Activated T-helper 17 cell treated with anti-CD3 and anti-CD28 coated beads, Interleukin-2, amount 50 U/mL, for 72 hours (primary cell): ENCODE results near the gene NPAS3. TPM values are rescaled to one million over a fixed set of nuclear protein-coding genes. Genes with fewer than 3 reads are reported as not detected.
A peak's percentile ranks its signal among the peaks of the same experiment; 100 is the strongest.

Experiments used
- ATAC-seq: fragments of 150-1000 bp; cut with Tn5 transposase; replicated peaks from 2 replicates; pipeline ENCODE4 v1.10.0; 2021; ENCODE audit warnings: mild to moderate bottlenecking, moderate library complexity
- H3K27ac Mint-ChIP-seq: one replicate; pipeline ENCODE4 v1.8.0; 2022; ENCODE audit warnings: mixed read lengths
- H3K27me3 Mint-ChIP-seq: one replicate; pipeline ENCODE4 v1.8.0; 2022; ENCODE audit warnings: mixed read lengths
- H3K36me3 Mint-ChIP-seq: one replicate; pipeline ENCODE4 v1.8.0; 2022; ENCODE audit warnings: low read depth, mild to moderate bottlenecking, mixed read lengths
- H3K4me1 Mint-ChIP-seq: one replicate; pipeline ENCODE4 v1.8.0; 2022; ENCODE audit warnings: mixed read lengths
- H3K4me3 Mint-ChIP-seq: one replicate; pipeline ENCODE4 v1.8.0; 2022; ENCODE audit warnings: mild to moderate bottlenecking, mixed read lengths
- H3K9me3 Mint-ChIP-seq: one replicate; pipeline ENCODE4 v1.8.0; 2022; ENCODE audit warnings: mixed read lengths
- total RNA-seq, 2 donors: library from RNA; stranded (reverse); gene quantifications; one replicate each; pipeline ENCODE4 v1.2.3, GENCODE V29; 2022

The NPAS3 gene
- total RNA-seq, 2 donors from 2014 or later = not detected

DNA sequence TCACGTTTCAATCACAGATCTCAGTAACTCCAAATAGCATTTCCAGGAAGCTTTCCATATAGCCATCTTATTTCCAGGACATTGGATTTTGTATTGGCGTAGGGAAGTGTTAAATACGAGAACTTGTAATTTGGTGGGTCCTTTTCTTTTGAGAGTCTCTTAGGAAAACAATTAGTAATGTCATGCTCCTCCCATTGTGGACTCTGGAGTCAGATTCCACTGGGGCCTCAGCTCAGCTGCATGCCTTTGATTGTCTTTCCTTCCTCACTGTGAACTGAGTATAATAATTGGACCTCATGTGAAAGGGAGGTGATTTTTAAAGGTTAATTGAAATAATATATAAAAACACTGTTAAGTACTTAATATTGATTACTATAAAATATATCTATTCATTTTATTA is 462.6 kb downstream of the NPAS3 start:
- Mint-ChIP-seq H3K27me3 (no peaks in the 10 kb centered on the region), H3K27ac (no peak overlapping the region), H3K4me3 (no peak overlapping the region), H3K36me3 (no peaks in the 10 kb centered on the region), H3K4me1 (no peaks in the 10 kb centered on the region), H3K9me3 (peaks cover 7% of the 10 kb centered on the region)
- ATAC-seq = no peak

DNA sequence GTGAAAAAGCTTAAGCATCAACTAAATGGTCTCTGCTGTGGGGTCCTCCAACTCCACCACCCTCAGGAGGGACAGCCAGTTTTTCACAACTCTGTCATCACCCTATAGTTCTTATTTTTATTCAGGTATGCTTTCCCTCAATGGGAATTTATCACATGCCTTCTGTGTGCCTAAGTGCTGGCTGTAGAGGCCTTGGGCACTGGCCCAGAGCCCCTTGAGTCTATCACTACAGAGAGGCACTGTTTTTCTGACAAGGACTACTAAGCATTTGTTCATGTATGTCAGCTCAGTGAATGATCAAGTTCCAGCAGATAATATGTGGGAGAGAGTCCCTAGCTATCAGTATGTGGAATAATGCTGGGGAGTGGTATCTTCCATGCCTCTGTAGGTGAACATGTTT is 463.9 kb downstream of the NPAS3 start:
- no peaks in the 10 kb centered on the region for H3K4me1 Mint-ChIP-seq
- H3K27ac Mint-ChIP-seq = no peak overlapping the region
- ATAC-seq = no peak
- peaks cover 7% of the 10 kb centered on the region for H3K9me3 Mint-ChIP-seq
- no peak overlapping the region for H3K4me3 Mint-ChIP-seq
- H3K36me3 Mint-ChIP-seq = no peaks in the 10 kb centered on the region
- peaks cover 2% of the 10 kb centered on the region for H3K27me3 Mint-ChIP-seq

DNA sequence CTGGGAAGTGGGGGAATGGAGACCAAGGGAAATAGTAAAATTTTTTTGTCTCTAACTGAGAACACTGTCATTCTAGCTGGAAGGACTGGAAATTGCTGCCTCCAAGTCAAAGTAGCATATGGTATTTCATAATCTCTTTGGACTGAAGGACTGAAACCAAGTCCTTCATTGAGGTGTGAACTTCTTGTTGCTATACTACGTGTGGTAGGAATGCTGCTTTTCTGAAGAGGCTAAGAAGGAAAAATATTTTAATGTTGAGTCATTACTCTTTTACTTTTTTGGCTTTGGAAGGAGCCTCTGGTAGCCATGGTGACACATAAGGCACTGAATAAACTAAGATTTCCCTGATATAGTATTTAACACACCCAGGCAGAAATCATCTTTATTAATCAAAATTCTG is 465.4 kb downstream of the NPAS3 start:
- no peaks in the 10 kb centered on the region for H3K36me3 Mint-ChIP-seq
- H3K4me3 Mint-ChIP-seq = no peak overlapping the region
- peaks cover 7% of the 10 kb centered on the region for H3K9me3 Mint-ChIP-seq
- peaks cover 8% of the 10 kb centered on the region for H3K27me3 Mint-ChIP-seq
- no peak for ATAC-seq
- H3K4me1 Mint-ChIP-seq = no peaks in the 10 kb centered on the region
- H3K27ac Mint-ChIP-seq = no peak overlapping the region

DNA sequence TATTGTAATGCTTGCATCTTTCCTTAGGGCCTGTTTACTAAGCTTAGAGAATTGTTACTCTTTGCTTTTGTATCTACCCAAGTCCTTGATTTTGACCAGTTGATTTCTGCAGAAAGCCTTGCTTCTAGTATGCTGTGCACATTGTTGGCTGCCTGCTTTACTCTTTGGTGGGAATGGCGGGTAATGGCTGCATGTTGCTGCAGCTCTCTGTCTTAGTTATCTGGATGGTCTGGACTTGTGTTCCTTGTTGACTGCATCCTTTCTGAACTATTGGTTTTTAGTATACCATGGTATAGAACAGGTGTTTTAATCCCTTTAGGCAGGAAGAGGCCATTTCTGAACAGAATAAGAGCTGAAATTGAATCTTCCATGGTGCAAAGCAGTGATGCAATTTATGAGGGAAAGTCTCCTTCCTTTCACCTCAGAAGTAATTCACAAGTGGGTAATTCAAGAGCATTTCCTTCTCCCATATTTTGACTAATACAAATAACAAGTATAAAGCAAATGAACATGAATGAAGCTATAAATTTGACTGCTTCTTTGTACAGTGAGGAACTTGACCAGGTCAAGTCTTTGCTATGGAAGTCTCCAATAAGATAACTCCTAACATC is 466.4 kb downstream of the NPAS3 start:
- H3K9me3 Mint-ChIP-seq = peaks cover 7% of the 10 kb centered on the region
- H3K27ac Mint-ChIP-seq = no peak overlapping the region
- no peaks in the 10 kb centered on the region for H3K36me3 Mint-ChIP-seq
- H3K4me3 Mint-ChIP-seq = no peak overlapping the region
- peaks cover 8% of the 10 kb centered on the region for H3K27me3 Mint-ChIP-seq
- no peak for ATAC-seq
- H3K4me1 Mint-ChIP-seq = no peaks in the 10 kb centered on the region

DNA sequence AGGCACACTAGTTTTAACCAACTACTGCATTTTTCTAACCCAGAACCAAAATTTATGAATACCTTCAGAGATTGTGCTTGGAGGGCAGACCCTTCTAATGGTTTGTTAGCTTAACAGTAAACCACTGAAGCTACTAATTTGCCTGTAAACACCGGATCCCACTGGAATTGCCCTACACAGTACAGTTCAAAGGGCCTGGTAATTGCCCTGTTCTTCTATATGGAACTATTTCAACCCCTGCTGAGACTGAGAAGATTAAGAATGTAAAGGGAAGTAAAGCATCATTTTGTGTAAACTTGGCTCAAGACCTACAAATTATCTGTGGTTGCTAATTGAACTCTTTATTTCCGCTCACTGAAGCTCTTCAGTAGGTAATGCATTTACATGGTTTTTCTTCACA is 468.1 kb downstream of the NPAS3 start:
- Mint-ChIP-seq H3K27ac (no peak overlapping the region), H3K36me3 (no peaks in the 10 kb centered on the region), H3K4me1 (no peaks in the 10 kb centered on the region), H3K27me3 (peaks cover 12% of the 10 kb centered on the region), H3K9me3 (peaks cover 10% of the 10 kb centered on the region), H3K4me3 (no peak overlapping the region)
- ATAC-seq = no peak

DNA sequence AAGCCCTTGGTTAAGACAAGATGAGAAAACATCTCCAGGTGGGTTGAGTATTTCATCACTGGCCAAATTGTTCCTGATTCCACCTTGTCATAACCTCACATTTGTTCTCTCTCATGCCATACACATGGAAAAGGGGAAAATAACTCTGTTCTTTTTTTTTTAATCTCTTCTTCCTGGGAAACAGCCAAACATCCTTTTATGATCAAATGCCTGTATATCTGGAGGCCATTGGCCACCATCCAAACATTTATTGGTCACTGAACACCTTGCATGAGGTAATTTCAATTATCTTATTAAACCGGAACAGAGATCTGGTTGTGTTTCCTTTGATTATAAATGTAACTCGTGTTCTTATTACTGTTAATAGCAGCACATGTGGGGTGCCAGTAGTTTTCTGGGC is 469.6 kb downstream of the NPAS3 start:
- Mint-ChIP-seq H3K9me3 (peaks cover 11% of the 10 kb centered on the region), H3K36me3 (no peaks in the 10 kb centered on the region), H3K4me3 (no peak overlapping the region)

DNA sequence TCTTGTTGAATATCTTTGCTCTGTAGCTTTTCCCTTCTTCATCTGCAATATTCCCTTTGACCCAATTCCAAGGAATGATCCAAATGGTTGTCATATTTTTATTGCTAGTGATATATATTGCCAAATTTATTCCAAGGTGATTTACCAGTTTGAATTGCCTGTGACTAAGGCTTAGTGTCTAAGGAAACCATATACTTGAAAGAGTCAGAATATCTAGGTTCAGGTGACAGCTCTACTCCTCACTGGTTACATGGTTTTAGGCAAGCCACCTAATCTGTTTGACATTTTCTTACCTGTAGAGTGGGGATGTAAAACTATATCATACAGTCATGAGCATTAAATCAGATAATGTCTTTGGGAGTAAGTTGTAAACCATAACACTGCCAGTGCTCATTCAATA is 473.8 kb downstream of the NPAS3 start:
- Mint-ChIP-seq H3K27me3 (peaks cover 31% of the 10 kb centered on the region), H3K4me3 (no peak overlapping the region), H3K36me3 (no peaks in the 10 kb centered on the region), H3K27ac (no peak overlapping the region), H3K9me3 (peaks cover 4% of the 10 kb centered on the region), H3K4me1 (no peaks in the 10 kb centered on the region)
- no peak for ATAC-seq

More for the DNA sequence above, 469.6 kb downstream of the NPAS3 start:
- no peaks in the 10 kb centered on the region for H3K4me1 Mint-ChIP-seq
- ATAC-seq = no peak
- peaks cover 18% of the 10 kb centered on the region for H3K27me3 Mint-ChIP-seq
- no peak overlapping the region for H3K27ac Mint-ChIP-seq

DNA sequence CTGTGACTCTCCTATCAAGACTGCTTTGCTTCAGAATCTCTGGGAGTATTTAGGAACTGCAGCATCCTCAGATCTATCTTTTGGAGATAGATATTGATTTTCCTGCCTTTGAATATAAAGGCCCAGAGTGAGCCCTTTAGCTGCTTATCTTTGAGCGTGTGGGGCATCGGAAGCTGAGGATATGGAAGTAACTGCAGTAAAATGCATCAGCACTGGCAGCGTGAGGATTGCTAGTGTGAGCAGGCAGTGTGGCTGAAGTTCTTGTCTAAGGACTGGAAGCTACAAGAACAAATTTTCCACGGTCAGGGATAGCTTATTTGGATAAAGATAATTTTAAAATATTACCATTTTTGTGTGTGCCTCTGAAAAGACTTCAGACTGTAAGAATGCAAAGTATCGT is 474.7 kb downstream of the NPAS3 start:
- Mint-ChIP-seq H3K9me3 (peaks cover 4% of the 10 kb centered on the region), H3K27me3 (peaks cover 25% of the 10 kb centered on the region), H3K36me3 (no peaks in the 10 kb centered on the region), H3K4me3 (no peak overlapping the region), H3K27ac (no peak overlapping the region), H3K4me1 (no peaks in the 10 kb centered on the region)
- ATAC-seq = no peak

DNA sequence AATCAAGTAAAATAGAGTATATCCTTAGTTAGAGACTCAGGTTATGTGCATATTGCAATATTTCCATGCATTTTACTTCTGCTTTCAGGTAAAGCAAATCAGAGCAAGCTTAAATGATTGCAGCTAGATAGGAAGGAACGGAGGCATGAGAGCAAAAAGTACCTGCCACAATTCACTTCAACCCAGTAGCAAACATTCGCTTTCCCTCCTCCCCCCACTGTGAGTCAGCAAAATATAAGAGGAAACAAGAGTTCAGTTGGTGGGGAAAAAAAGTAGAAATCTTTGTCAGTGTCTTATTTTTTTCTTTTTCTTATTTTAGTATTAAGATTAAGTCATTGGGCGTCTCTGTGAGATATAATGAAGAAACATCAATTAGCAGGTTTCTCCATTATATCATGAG is 475.4 kb downstream of the NPAS3 start:
- no peak for ATAC-seq
- Mint-ChIP-seq H3K27me3 (peaks cover 25% of the 10 kb centered on the region), H3K27ac (no peak overlapping the region), H3K9me3 (peaks cover 4% of the 10 kb centered on the region), H3K4me3 (no peak overlapping the region), H3K4me1 (no peaks in the 10 kb centered on the region), H3K36me3 (no peaks in the 10 kb centered on the region)

DNA sequence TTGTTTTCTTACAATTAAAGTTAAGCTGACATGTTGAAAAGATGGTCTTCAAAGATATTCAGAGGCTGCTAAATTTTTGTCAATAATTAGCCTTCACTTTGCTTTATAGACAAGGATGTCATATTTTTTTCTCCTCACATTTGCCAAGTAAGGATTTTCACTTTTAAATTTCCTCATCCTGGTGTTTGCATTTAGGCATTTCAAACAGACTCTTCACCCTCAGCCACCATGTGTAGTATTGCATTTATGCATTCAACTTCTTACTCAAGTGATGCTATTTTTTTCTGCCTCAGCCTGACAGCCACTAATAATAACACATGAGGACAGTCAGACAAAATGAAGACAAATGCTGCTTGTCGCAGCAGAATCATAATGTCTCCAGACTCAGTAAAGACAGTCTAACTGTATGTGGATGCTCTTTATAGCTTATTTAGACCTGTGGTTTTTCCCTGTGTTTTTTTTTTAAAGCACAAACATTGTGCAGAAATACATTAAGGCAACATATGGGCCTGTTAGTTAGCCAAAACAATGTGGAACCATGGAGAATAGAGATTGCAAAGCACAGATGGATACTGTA is 481.5 kb downstream of the NPAS3 start:
- peaks cover 14% of the 10 kb centered on the region for H3K27me3 Mint-ChIP-seq
- no peak overlapping the region for H3K4me3 Mint-ChIP-seq
- no peaks in the 10 kb centered on the region for H3K4me1 Mint-ChIP-seq
- no peak overlapping the region for H3K27ac Mint-ChIP-seq
- no peak for ATAC-seq
- H3K36me3 Mint-ChIP-seq = no peaks in the 10 kb centered on the region
- no peaks in the 10 kb centered on the region for H3K9me3 Mint-ChIP-seq

DNA sequence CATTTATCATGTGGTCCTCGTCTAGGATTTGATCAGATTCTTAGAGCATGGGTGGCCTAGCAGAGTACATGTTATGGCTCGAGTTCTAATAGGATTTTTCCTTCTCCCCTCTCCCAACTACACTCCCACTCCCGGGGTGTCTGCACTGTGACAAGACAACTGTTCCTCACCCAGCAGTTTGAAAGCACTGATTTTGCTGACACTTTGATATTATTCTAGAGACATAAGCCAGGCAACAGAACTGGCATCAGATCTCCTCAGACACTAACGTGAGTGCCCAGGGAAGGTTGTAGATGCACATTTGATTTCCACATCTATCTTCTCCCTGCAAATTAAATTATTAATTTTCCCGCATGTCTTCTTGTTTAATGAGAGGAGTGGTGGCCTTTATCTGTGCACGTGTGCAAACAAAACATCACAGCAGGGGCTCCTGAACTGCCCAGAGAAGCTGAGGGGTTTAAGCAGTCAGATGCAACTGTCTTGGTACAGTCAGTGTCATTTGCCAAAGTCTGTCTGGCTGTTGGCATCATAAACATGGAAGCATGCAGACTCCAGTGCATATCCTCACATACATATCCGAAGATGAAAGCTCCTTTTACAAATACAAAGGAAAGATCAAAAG is 491.8 kb downstream of the NPAS3 start:
- no peaks in the 10 kb centered on the region for H3K27me3 Mint-ChIP-seq
- ATAC-seq = no peak
- H3K27ac Mint-ChIP-seq = no peak overlapping the region
- peaks cover 4% of the 10 kb centered on the region for H3K4me1 Mint-ChIP-seq
- H3K36me3 Mint-ChIP-seq = no peaks in the 10 kb centered on the region
- no peak overlapping the region for H3K4me3 Mint-ChIP-seq
- H3K9me3 Mint-ChIP-seq = no peaks in the 10 kb centered on the region

DNA sequence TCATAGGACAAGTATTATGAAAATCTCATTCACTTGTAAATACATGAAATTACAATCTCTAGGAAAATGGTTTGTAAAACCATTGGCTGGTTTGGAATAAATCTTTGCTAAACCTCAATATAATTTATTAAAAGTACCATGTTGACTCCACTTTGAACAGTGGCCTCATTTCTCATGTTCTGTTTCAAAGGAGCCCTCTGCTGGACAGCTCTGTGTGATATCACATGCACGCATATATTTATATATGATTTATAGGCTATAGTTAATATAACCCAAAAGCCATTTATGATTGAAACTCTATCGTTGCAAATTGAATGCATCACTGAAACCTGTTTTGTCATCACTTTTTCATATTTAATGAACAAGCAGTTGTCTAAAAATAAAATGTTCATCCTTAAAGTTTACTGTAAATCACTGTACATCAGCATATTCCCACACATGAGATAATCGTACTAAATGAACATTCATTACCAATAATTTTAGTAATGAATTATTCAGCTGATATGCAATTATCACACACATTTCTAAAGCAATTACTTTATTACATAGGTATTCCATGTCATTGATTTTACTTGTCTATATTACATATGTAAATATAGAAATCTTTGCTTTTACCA is 493.8 kb downstream of the NPAS3 start:
- Mint-ChIP-seq H3K27me3 (no peaks in the 10 kb centered on the region), H3K36me3 (no peaks in the 10 kb centered on the region), H3K4me3 (no peak overlapping the region), H3K27ac (no peak overlapping the region), H3K9me3 (no peaks in the 10 kb centered on the region), H3K4me1 (peaks cover 23% of the 10 kb centered on the region)
- no peak for ATAC-seq

DNA sequence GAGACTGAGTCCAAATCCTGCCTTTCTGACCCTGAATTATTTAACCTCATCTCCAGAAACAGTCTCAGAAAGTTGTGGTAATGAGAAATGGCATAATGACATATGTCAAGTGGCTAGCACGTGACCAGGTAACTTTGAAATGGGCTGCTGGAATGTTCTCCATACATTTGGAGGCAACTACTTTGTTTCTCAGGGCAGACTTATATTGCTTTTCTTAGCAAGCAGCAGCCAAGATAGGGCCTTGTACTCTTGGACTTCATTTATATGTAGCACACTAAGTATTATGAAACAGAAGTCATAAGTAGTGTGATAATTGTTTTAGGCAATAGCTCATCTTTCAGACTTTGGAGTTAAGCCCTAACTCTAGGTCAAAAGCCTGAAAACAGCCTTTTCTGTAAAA is 494.7 kb downstream of the NPAS3 start:
- Mint-ChIP-seq H3K36me3 (no peaks in the 10 kb centered on the region), H3K4me1 (peaks cover 23% of the 10 kb centered on the region)

DNA sequence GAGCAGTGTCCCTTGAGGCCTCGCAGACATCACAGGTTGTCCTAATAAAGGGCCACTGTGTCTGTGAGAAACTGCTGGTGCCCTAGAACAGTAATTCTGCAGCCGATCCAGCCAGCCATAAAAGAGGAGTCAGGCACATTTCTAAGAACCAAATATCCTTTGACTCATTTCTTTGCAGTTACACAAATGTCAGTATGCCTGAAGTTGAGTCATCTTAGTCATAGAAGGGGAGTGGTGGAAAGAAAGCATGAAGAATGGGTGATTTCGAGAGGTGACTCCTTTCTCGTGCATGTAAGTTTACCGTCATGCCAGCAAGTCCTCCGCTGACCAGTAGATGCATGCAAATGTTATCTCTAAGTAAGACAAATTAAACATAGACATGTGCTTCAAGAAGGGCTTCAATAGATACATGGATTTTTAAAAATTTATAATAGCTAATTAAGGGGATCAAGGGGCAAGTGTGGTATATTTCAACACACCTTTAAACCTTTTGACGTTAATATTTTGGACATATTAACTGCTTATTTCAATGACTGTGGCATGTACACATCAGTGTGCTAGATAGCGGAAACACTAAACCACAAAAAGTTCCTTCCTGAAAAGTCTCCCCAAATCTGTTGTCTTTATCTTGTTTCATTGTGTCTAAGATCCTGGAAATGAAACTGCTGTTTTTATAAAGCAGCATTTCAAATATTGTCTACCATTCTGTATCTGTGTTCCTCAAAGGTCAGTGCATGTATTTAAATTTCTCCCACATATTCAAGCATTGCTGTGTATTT is 497.4 kb downstream of the NPAS3 start:
- H3K36me3 Mint-ChIP-seq = no peaks in the 10 kb centered on the region
- peak overlapping the region; percentile 37 for H3K27ac Mint-ChIP-seq
- H3K4me3 Mint-ChIP-seq = peak overlapping the region; percentile 31
- peak; percentile 97 for ATAC-seq
- H3K9me3 Mint-ChIP-seq = no peaks in the 10 kb centered on the region
- peaks cover 23% of the 10 kb centered on the region for H3K4me1 Mint-ChIP-seq
- no peaks in the 10 kb centered on the region for H3K27me3 Mint-ChIP-seq

More for the DNA sequence above, 494.7 kb downstream of the NPAS3 start:
- no peaks in the 10 kb centered on the region for H3K9me3 Mint-ChIP-seq
- no peak for ATAC-seq
- H3K4me3 Mint-ChIP-seq = no peak overlapping the region
- H3K27ac Mint-ChIP-seq = no peak overlapping the region
- H3K27me3 Mint-ChIP-seq = no peaks in the 10 kb centered on the region
